ENCODE results near the gene LLPH.

The LLPH gene

GRCh38 chr12:66085998-66086397 is 44.6 kb downstream of the LLPH start:
- no peak overlapping the region for H3K4me2 ChIP-seq (ENCODE audit: low read length, poor library complexity, severe bottlenecking)
- 99% methylated on average over 2 of the region's 2 CpGs for WGBS
- no peak overlapping the region for H2AK5ac ChIP-seq (ENCODE audit: low read length, severe bottlenecking)

GRCh38 chr12:66085213-66085612 is 45.3 kb downstream of the LLPH start:
- 100% methylated on average over 1 of the region's 1 CpG for WGBS

More at GRCh38 chr12:66085998-66086397, 44.6 kb downstream of the LLPH start:
- no peak overlapping the region for H4K91ac ChIP-seq (ENCODE audit: low read length)
- H2AFZ ChIP-seq (ENCODE audit: low read depth, low read length): no peak overlapping the region
- peak overlapping the region in 1 of 2 experiments; percentile 8 for H2BK12ac ChIP-seq (ENCODE audit: low read length in 2 of 2)
- no peak overlapping the region for H2BK120ac ChIP-seq (ENCODE audit: low read depth, low read length)
- no peaks in the 10 kb centered on the region for H3K4me1 ChIP-seq (ENCODE audit: control insufficient read depth, insufficient read depth, low read depth, low read length)
- H3K79me1 ChIP-seq (replicated peaks; ENCODE audit: low read length, poor library complexity, severe bottlenecking): peaks cover 2% of the 10 kb centered on the region
- H3K9me3 ChIP-seq (ENCODE audit: control insufficient read depth, low read length): peaks cover 3% of the 10 kb centered on the region
- H3K4me3 ChIP-seq (ENCODE audit: insufficient read depth in 1 of 2, low read depth in 1 of 2, low read length in 2 of 2): no peak overlapping the region
- H3K4ac ChIP-seq (ENCODE audit: low read depth in 1 of 2, low read length in 2 of 2): peak overlapping the region in 1 of 2 experiments; percentile 7
- no peak overlapping the region for H3K14ac ChIP-seq (ENCODE audit: low read length in 2 of 2)
- no peak overlapping the region for H3K9ac ChIP-seq (ENCODE audit: low read length)
- no peak for DNase-seq
- H3K27ac ChIP-seq (ENCODE audit: low read length, poor library complexity, severe bottlenecking): no peak overlapping the region
- H3K27me3 ChIP-seq (ENCODE audit: control insufficient read depth in 1 of 2, insufficient read depth in 1 of 2, low read length in 2 of 2): no peaks in the 10 kb centered on the region
- no peak overlapping the region for H2BK15ac ChIP-seq (ENCODE audit: low read depth, poor library complexity, severe bottlenecking)
- H4K8ac ChIP-seq (ENCODE audit: low read length): no peak overlapping the region
- H2BK5ac ChIP-seq (ENCODE audit: low read depth, low read length, poor library complexity, severe bottlenecking): no peak overlapping the region
- H3K23ac ChIP-seq (ENCODE audit: low read length in 2 of 2): no peak overlapping the region
- no peaks in the 10 kb centered on the region for H3K36me3 ChIP-seq (ENCODE audit: control insufficient read depth in 1 of 2, insufficient read depth in 2 of 2, low read depth in 1 of 2, low read length in 2 of 2)
- H3K18ac ChIP-seq (ENCODE audit: low read depth in 1 of 2, low read length in 2 of 2): peak overlapping the region; percentile 61 to 72

GRCh38 chr12:66083766-66084165 is 46.8 kb downstream of the LLPH start:
- no peak overlapping the region for H2BK15ac ChIP-seq (ENCODE audit: low read depth, poor library complexity, severe bottlenecking)
- H3K4me2 ChIP-seq (ENCODE audit: low read length, poor library complexity, severe bottlenecking): no peak overlapping the region
- H4K8ac ChIP-seq (ENCODE audit: low read length): no peak overlapping the region
- H2BK12ac ChIP-seq (ENCODE audit: low read length in 2 of 2): no peak overlapping the region
- DNase-seq: no peak
- no peak overlapping the region for H2AFZ ChIP-seq (ENCODE audit: low read depth, low read length)
- H4K91ac ChIP-seq (ENCODE audit: low read length): no peak overlapping the region
- no peak overlapping the region for H3K4ac ChIP-seq (ENCODE audit: low read depth in 1 of 2, low read length in 2 of 2)
- H3K36me3 ChIP-seq (ENCODE audit: control insufficient read depth in 1 of 2, insufficient read depth in 2 of 2, low read depth in 1 of 2, low read length in 2 of 2): no peaks in the 10 kb centered on the region
- peaks cover 2% of the 10 kb centered on the region for H3K79me1 ChIP-seq (replicated peaks; ENCODE audit: low read length, poor library complexity, severe bottlenecking)
- WGBS: no CpG with 5 or more reads among the region's 1 CpG
- H3K18ac ChIP-seq (ENCODE audit: low read depth in 1 of 2, low read length in 2 of 2): no peak overlapping the region
- no peak overlapping the region for H3K23ac ChIP-seq (ENCODE audit: low read length in 2 of 2)
- H2BK120ac ChIP-seq (ENCODE audit: low read depth, low read length): no peak overlapping the region
- H3K4me3 ChIP-seq (ENCODE audit: insufficient read depth in 1 of 2, low read depth in 1 of 2, low read length in 2 of 2): no peak overlapping the region
- no peaks in the 10 kb centered on the region for H3K4me1 ChIP-seq (ENCODE audit: control insufficient read depth, insufficient read depth, low read depth, low read length)
- no peak overlapping the region for H3K27ac ChIP-seq (ENCODE audit: low read length, poor library complexity, severe bottlenecking)
- no peak overlapping the region for H3K14ac ChIP-seq (ENCODE audit: low read length in 2 of 2)
- H2BK5ac ChIP-seq (ENCODE audit: low read depth, low read length, poor library complexity, severe bottlenecking): no peak overlapping the region
- H2AK5ac ChIP-seq (ENCODE audit: low read length, severe bottlenecking): no peak overlapping the region
- H3K9me3 ChIP-seq (ENCODE audit: control insufficient read depth, low read length): peaks cover 3% of the 10 kb centered on the region
- H3K9ac ChIP-seq (ENCODE audit: low read length): no peak overlapping the region
- H3K27me3 ChIP-seq (ENCODE audit: control insufficient read depth in 1 of 2, insufficient read depth in 1 of 2, low read length in 2 of 2): no peaks in the 10 kb centered on the region

More at GRCh38 chr12:66085213-66085612, 45.3 kb downstream of the LLPH start:
- no peak for DNase-seq
- no peak overlapping the region for H3K14ac ChIP-seq (ENCODE audit: low read length in 2 of 2)
- no peak overlapping the region for H3K23ac ChIP-seq (ENCODE audit: low read length in 2 of 2)
- H3K4me1 ChIP-seq (ENCODE audit: control insufficient read depth, insufficient read depth, low read depth, low read length): no peaks in the 10 kb centered on the region
- no peak overlapping the region for H3K4ac ChIP-seq (ENCODE audit: low read depth in 1 of 2, low read length in 2 of 2)
- H2BK12ac ChIP-seq (ENCODE audit: low read length in 2 of 2): no peak overlapping the region
- no peak overlapping the region for H2BK120ac ChIP-seq (ENCODE audit: low read depth, low read length)
- no peaks in the 10 kb centered on the region for H3K27me3 ChIP-seq (ENCODE audit: control insufficient read depth in 1 of 2, insufficient read depth in 1 of 2, low read length in 2 of 2)
- H3K9ac ChIP-seq (ENCODE audit: low read length): no peak overlapping the region
- H3K36me3 ChIP-seq (ENCODE audit: control insufficient read depth in 1 of 2, insufficient read depth in 2 of 2, low read depth in 1 of 2, low read length in 2 of 2): no peaks in the 10 kb centered on the region
- no peak overlapping the region for H3K18ac ChIP-seq (ENCODE audit: low read depth in 1 of 2, low read length in 2 of 2)
- peaks cover 2% of the 10 kb centered on the region for H3K79me1 ChIP-seq (replicated peaks; ENCODE audit: low read length, poor library complexity, severe bottlenecking)
- H2AFZ ChIP-seq (ENCODE audit: low read depth, low read length): no peak overlapping the region
- H3K4me3 ChIP-seq (ENCODE audit: insufficient read depth in 1 of 2, low read depth in 1 of 2, low read length in 2 of 2): no peak overlapping the region
- H2AK5ac ChIP-seq (ENCODE audit: low read length, severe bottlenecking): no peak overlapping the region
- H2BK15ac ChIP-seq (ENCODE audit: low read depth, poor library complexity, severe bottlenecking): no peak overlapping the region
- no peak overlapping the region for H2BK5ac ChIP-seq (ENCODE audit: low read depth, low read length, poor library complexity, severe bottlenecking)
- no peak overlapping the region for H3K4me2 ChIP-seq (ENCODE audit: low read length, poor library complexity, severe bottlenecking)
- H3K27ac ChIP-seq (ENCODE audit: low read length, poor library complexity, severe bottlenecking): no peak overlapping the region
- no peak overlapping the region for H4K8ac ChIP-seq (ENCODE audit: low read length)
- no peak overlapping the region for H4K91ac ChIP-seq (ENCODE audit: low read length)
- peaks cover 3% of the 10 kb centered on the region for H3K9me3 ChIP-seq (ENCODE audit: control insufficient read depth, low read length)

- Histone ChIP-seq H3K9me3 (ENCODE audit: control insufficient read depth, low read length) (peaks cover 3% of the 10 kb centered on the region), H3K79me1 (replicated peaks; ENCODE audit: low read length, poor library complexity, severe bottlenecking) (peaks cover 2% of the 10 kb centered on the region), H3K4me2 (ENCODE audit: low read length, poor library complexity, severe bottlenecking) (no peak overlapping the region), H4K8ac (ENCODE audit: low read length) (no peak overlapping the region), H3K23ac (ENCODE audit: low read length in 2 of 2) (no peak overlapping the region), H2BK15ac (ENCODE audit: low read depth, poor library complexity, severe bottlenecking) (no peak overlapping the region), H2BK5ac (ENCODE audit: low read depth, low read length, poor library complexity, severe bottlenecking) (no peak overlapping the region), H3K14ac (ENCODE audit: low read length in 2 of 2) (no peak overlapping the region), H3K4me1 (ENCODE audit: control insufficient read depth, insufficient read depth, low read depth, low read length) (no peaks in the 10 kb centered on the region), H2BK120ac (ENCODE audit: low read depth, low read length) (no peak overlapping the region), H3K27ac (ENCODE audit: low read length, poor library complexity, severe bottlenecking) (no peak overlapping the region), H3K36me3 (ENCODE audit: control insufficient read depth in 1 of 2, insufficient read depth in 2 of 2, low read depth in 1 of 2, low read length in 2 of 2) (no peaks in the 10 kb centered on the region), H3K4ac (ENCODE audit: low read depth in 1 of 2, low read length in 2 of 2) (no peak overlapping the region), H2BK12ac (ENCODE audit: low read length in 2 of 2) (no peak overlapping the region), H2AFZ (ENCODE audit: low read depth, low read length) (no peak overlapping the region), H4K91ac (ENCODE audit: low read length) (no peak overlapping the region), H3K4me3 (ENCODE audit: insufficient read depth in 1 of 2, low read depth in 1 of 2, low read length in 2 of 2) (no peak overlapping the region), H3K27me3 (ENCODE audit: control insufficient read depth in 1 of 2, insufficient read depth in 1 of 2, low read length in 2 of 2) (no peaks in the 10 kb centered on the region), H3K18ac (ENCODE audit: low read depth in 1 of 2, low read length in 2 of 2) (no peak overlapping the region), H2AK5ac (ENCODE audit: low read length, severe bottlenecking) (no peak overlapping the region), H3K9ac (ENCODE audit: low read length) (no peak overlapping the region)
- WGBS: 83% methylated on average over 1 of the region's 1 CpG
- DNase-seq: no peak
Observed at GRCh38 chr12:66082744-66083143, 47.8 kb downstream of the LLPH start.
